OCI-LY1 (cell line): Measurements from ENCODE around the gene NUP214.

Source experiments
- EZH2 ChIP-seq: fragments of 200-600 bp; sonication (generic), shearing (Covaris generic); IDR thresholded peaks from 2 replicates; pipeline ENCODE4 v1.8.0; 2017; ENCODE audit warnings: borderline replicate concordance, mixed run types, mild to moderate bottlenecking, antibody characterized with exemption, low read length, moderate library complexity, mixed read lengths
- TF ChIP-seq, protein P1 (sequence below): fragments of 200-600 bp; sonication (generic), shearing (Covaris generic); IDR thresholded peaks from 2 replicates; pipeline ENCODE4 v1.5.1; 2017; ENCODE audit warnings: mild to moderate bottlenecking, antibody characterized with exemption, low read length, moderate library complexity, mixed read lengths

DNA sequence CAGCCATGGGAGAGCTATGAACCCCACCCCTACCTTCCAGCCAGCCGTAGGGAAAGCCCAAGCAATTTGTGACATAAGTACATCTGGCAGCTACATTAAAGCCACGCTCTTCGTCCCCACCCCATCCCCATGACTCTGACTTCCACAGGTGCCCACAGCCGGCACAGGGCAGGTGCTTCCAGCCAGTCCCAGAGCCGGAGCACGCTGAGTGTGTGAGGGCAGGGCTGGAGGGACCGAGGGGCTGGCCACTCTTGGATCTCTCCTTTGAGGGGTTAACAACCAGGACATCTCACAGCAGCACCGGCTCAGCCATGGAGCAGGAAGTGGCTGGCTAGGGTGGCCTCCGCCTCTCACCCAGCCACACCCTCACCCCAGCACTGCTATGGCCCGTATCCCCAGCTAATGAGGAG, 153.3 kb downstream of the NUP214 start:
- TF ChIP-seq EZH2: no peak
- TF ChIP-seq, protein P1, sequence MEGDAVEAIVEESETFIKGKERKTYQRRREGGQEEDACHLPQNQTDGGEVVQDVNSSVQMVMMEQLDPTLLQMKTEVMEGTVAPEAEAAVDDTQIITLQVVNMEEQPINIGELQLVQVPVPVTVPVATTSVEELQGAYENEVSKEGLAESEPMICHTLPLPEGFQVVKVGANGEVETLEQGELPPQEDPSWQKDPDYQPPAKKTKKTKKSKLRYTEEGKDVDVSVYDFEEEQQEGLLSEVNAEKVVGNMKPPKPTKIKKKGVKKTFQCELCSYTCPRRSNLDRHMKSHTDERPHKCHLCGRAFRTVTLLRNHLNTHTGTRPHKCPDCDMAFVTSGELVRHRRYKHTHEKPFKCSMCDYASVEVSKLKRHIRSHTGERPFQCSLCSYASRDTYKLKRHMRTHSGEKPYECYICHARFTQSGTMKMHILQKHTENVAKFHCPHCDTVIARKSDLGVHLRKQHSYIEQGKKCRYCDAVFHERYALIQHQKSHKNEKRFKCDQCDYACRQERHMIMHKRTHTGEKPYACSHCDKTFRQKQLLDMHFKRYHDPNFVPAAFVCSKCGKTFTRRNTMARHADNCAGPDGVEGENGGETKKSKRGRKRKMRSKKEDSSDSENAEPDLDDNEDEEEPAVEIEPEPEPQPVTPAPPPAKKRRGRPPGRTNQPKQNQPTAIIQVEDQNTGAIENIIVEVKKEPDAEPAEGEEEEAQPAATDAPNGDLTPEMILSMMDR: no peak
